Smooth muscle cell (in vitro differentiated cells): Measurements from ENCODE around the gene ACAT2. TPM values are rescaled to one million over a fixed set of nuclear protein-coding genes. Genes with fewer than 3 reads are reported as not detected.

Source experiments
- DNase-seq: peaks from one replicate; lab custom pipeline; 2025; ENCODE audit not compliant: unreplicated experiment; lab: John Stamatoyannopoulos, UW
- H2AFZ ChIP-seq: fragments of 200-600 bp; sonication (generic); 2 replicates; pipeline ENCODE4 v1.6.0; 2016; ENCODE audit warnings: antibody characterized with exemption, low read depth, mild to moderate bottlenecking
- H3F3A ChIP-seq: fragments of 200-600 bp; sonication (generic); 2 replicates; pipeline ENCODE4 v1.6.0; 2017; ENCODE audit warnings: antibody characterized with exemption, low read depth
- H3K27ac ChIP-seq: fragments of 200-600 bp; sonication (generic); 2 replicates; pipeline ENCODE4 v1.5.1; 2016; ENCODE audit warnings: low read depth, mild to moderate bottlenecking
- H3K27me3 ChIP-seq: fragments of 200-600 bp; sonication (generic); 2 replicates; pipeline ENCODE4 v1.6.1; 2016; ENCODE audit warnings: low read depth, mild to moderate bottlenecking
- H3K36me3 ChIP-seq: fragments of 200-600 bp; sonication (generic); 2 replicates; pipeline ENCODE4 v1.5.1; 2016; ENCODE audit warnings: low read depth
- H3K4me1 ChIP-seq: fragments of 200-600 bp; sonication (generic); 2 replicates; pipeline ENCODE4 v1.5.1; 2016; ENCODE audit warnings: low read depth
- H3K4me2 ChIP-seq: fragments of 200-600 bp; sonication (generic); 2 replicates; pipeline ENCODE4 v1.6.0; 2016; ENCODE audit warnings: mild to moderate bottlenecking
- H3K4me3 ChIP-seq: fragments of 200-600 bp; sonication (generic); 2 replicates; pipeline ENCODE4 v1.5.1; 2016; ENCODE audit warnings: mild to moderate bottlenecking
- H3K79me2 ChIP-seq: fragments of 200-600 bp; sonication (generic); 2 replicates; pipeline ENCODE4 v1.6.0; 2016; ENCODE audit warnings: low read depth, mild to moderate bottlenecking
- H3K9ac ChIP-seq: fragments of 200-600 bp; sonication (generic); 2 replicates; pipeline ENCODE4 v1.6.0; 2016; ENCODE audit warnings: low read depth
- H3K9me3 ChIP-seq: fragments of 200-600 bp; sonication (generic); replicated peaks from 2 replicates; pipeline ENCODE4 v1.5.1; 2016; ENCODE audit warnings: low read depth
- H4K20me1 ChIP-seq: fragments of 200-600 bp; sonication (generic); 2 replicates; pipeline ENCODE4 v1.6.0; 2016; ENCODE audit warnings: low read depth
- whole genome bisulfite sequencing: methylation state at CpG from one replicate; pipeline ENCODE4 v1.1.7; 2016; ENCODE audit warnings: low lambda C conversion rate; 5-methylcytosine and 5-hydroxymethylcytosine counted together
- polyA plus RNA-seq: library from polyadenylated mRNA; unstranded; fragments of >200 nt; fragmentation: Nextera tagmentation; extraction: Ambion mirVana; gene quantifications from 2 replicates; pipeline ENCODE4 v1.2.1, GENCODE V29; 2016
- total RNA-seq: library from RNA; depleted of rRNA; stranded (reverse); fragments of >200 nt; gene quantifications from 2 replicates; pipeline ENCODE4 v1.2.3, GENCODE V29; 2014
- TF ChIP-seq, protein P1 (sequence below): fragments of 200-600 bp; sonication (generic); IDR thresholded peaks from 2 replicates; pipeline ENCODE4 v1.5.1; 2017; ENCODE audit warnings: borderline replicate concordance, mild to moderate bottlenecking, antibody characterized with exemption; ENCODE audit not compliant: insufficient read depth, poor library complexity, severe bottlenecking

ACAT2 gene
- total and polyA plus RNA-seq, 2 experiments from 2014 or later = 21.5 to 82.5 TPM

DNA sequence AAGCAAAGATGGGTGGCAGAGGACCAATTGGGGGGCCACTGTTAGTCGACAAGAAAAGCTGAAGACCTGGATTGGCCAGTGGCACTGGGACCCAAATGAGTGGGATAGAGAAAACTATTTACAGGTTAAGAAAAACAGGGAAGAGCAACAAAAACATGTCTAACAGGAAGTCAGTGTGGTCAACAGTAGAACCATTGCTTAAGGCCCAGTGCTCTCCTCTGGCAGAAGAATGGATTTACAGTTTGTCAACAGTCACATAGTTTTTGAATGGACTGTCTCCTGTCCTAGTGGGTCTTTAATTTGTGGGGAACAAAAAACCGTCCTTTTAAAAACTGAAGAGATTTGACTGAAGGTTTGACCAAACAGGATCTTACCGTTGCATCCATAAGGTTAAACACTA lies 46.7 kb upstream of the ACAT2 start:
- Histone ChIP-seq H3K36me3 (no peaks in the 10 kb centered on the region), H3K9ac (no peak overlapping the region), H3K79me2 (peaks cover 6% of the 10 kb centered on the region), H3K27ac (peak overlapping the region; percentile 75), H3K4me2 (no peak overlapping the region), H4K20me1 (peaks cover under 1% of the 10 kb centered on the region), H3K27me3 (no peaks in the 10 kb centered on the region), H2AFZ (no peak overlapping the region), H3K4me3 (no peak overlapping the region), H3K9me3 (no peaks in the 10 kb centered on the region), H3F3A (peaks cover 8% of the 10 kb centered on the region), H3K4me1 (peaks cover 11% of the 10 kb centered on the region)
- no peak for DNase-seq
- TF ChIP-seq, protein P1, sequence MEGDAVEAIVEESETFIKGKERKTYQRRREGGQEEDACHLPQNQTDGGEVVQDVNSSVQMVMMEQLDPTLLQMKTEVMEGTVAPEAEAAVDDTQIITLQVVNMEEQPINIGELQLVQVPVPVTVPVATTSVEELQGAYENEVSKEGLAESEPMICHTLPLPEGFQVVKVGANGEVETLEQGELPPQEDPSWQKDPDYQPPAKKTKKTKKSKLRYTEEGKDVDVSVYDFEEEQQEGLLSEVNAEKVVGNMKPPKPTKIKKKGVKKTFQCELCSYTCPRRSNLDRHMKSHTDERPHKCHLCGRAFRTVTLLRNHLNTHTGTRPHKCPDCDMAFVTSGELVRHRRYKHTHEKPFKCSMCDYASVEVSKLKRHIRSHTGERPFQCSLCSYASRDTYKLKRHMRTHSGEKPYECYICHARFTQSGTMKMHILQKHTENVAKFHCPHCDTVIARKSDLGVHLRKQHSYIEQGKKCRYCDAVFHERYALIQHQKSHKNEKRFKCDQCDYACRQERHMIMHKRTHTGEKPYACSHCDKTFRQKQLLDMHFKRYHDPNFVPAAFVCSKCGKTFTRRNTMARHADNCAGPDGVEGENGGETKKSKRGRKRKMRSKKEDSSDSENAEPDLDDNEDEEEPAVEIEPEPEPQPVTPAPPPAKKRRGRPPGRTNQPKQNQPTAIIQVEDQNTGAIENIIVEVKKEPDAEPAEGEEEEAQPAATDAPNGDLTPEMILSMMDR = no peak
- 77% methylated on average over 3 of the region's 3 CpGs for WGBS

DNA sequence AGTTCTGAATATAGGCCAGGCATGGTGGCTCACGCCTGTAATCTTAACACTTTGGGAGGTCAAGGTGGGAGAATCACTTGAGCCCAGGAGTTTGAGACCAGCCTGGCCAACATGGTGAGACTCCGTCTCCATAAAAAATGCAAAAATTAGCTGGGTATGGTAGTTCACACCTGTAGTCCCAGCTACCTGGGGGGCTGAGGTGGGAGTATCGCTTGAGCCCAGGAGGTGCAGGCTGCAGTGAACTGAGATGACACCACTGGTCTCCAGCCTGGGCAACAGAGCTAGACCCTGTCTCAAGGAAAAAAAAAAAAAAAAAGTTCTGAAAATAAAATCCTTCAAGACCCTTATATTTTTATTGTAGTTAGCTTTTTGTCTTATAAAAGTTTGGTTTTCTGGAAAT lies 46.2 kb upstream of the ACAT2 start:
- no peak for DNase-seq
- Histone ChIP-seq H3K9me3 (no peaks in the 10 kb centered on the region), H3F3A (peaks cover 8% of the 10 kb centered on the region), H3K79me2 (peaks cover 8% of the 10 kb centered on the region), H3K27ac (peak overlapping the region; percentile 75), H3K4me3 (no peak overlapping the region), H3K36me3 (no peaks in the 10 kb centered on the region), H4K20me1 (peaks cover 4% of the 10 kb centered on the region), H3K4me2 (no peak overlapping the region), H3K9ac (no peak overlapping the region), H2AFZ (no peak overlapping the region), H3K27me3 (no peaks in the 10 kb centered on the region), H3K4me1 (peaks cover 11% of the 10 kb centered on the region)
- 100% methylated on average over 3 of the region's 3 CpGs for WGBS
- TF ChIP-seq, protein P1 = no peak

DNA sequence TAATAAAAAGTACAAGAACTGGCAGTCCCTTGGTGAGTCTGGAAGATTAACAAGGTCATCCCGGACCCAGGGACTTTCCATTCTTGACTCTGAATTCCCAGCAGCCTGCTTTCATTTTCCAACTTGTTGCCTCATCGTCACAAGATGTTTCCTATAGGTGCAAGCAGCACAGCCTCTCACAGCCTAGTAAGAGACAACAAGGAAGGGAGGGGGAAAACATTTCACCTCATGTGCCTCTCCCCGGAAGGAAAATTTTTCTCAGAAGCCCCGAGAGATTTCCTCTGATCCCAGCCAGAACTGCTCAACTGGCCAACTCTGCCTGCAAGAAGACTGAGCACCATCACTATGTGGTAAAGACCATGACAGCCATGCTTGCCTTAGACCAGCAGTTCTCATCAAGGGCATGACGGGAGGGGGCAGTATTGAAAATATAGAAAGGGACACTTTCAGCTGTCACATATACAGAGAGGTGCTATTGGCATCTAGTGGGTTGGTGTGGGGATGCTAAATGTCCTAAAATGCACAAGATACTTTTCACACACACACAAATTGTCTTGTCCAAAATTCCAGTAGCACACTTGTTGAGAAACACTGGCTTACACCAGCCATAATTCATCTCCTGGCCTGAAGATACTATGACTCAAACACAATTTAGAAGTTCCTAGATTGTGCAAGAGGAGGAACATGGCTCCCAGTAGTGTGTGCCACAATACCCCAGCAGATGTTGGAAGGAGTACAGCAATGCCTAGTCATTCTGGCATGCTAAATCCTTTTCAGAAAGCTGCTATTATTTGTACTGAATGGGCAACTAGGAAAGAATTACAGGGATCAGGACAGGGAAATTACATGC lies 45.4 kb upstream of the ACAT2 start:
- H3K9ac ChIP-seq = peak overlapping the region; percentile 47
- WGBS = 60% methylated on average over 5 of the region's 5 CpGs
- no peak overlapping the region for H3K4me3 ChIP-seq
- H3K9me3 ChIP-seq = no peaks in the 10 kb centered on the region
- no peak overlapping the region for H2AFZ ChIP-seq
- no peak for DNase-seq
- H3F3A ChIP-seq = peaks cover 8% of the 10 kb centered on the region
- H3K4me1 ChIP-seq = peaks cover 11% of the 10 kb centered on the region
- peak overlapping the region; percentile 75 for H3K27ac ChIP-seq
- peaks cover 8% of the 10 kb centered on the region for H3K79me2 ChIP-seq
- TF ChIP-seq, protein P1 = no peak
- H3K27me3 ChIP-seq = no peaks in the 10 kb centered on the region
- H4K20me1 ChIP-seq = peaks cover 4% of the 10 kb centered on the region
- peak overlapping the region; percentile 42 for H3K4me2 ChIP-seq
- H3K36me3 ChIP-seq = no peaks in the 10 kb centered on the region

DNA sequence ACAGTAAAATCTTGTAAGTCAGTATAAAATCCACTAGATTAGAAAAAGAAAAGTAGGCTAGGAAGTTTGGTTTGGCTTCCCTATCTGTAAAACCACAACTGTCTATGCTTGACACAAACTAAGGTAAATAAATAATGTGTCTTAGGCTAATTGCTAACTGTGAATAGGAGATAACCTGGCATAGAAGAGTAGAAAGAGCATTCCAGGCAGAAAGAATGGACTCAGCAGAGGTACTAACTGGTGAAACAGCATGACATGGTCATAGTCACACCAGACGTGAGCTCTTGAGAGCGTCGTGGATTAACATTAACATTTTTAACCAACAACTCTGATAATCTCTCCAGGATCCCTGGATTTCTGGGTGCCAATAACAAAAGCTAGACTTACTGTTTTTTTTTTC lies 43.2 kb upstream of the ACAT2 start:
- peaks cover 4% of the 10 kb centered on the region for H4K20me1 ChIP-seq
- TF ChIP-seq, protein P1 = no peak
- H3K9me3 ChIP-seq = no peaks in the 10 kb centered on the region
- H3K9ac ChIP-seq = no peak overlapping the region
- peaks cover 26% of the 10 kb centered on the region for H3K79me2 ChIP-seq
- H2AFZ ChIP-seq = no peak overlapping the region
- H3K4me1 ChIP-seq = peaks cover 11% of the 10 kb centered on the region
- no peaks in the 10 kb centered on the region for H3K27me3 ChIP-seq
- peaks cover 8% of the 10 kb centered on the region for H3F3A ChIP-seq
- H3K36me3 ChIP-seq = no peaks in the 10 kb centered on the region
- no peak overlapping the region for H3K4me2 ChIP-seq
- H3K4me3 ChIP-seq = no peak overlapping the region
- DNase-seq = no peak
- 48% methylated on average over 3 of the region's 3 CpGs for WGBS
- H3K27ac ChIP-seq = no peak overlapping the region
